ENCODE data around the gene VAT1L. TPM values are rescaled to one million over a fixed set of nuclear protein-coding genes. Genes with fewer than 3 reads are reported as not detected.

VAT1L gene
- total RNA-seq, 1 experiment from 2014 or later, result 19.1 TPM

DNA sequence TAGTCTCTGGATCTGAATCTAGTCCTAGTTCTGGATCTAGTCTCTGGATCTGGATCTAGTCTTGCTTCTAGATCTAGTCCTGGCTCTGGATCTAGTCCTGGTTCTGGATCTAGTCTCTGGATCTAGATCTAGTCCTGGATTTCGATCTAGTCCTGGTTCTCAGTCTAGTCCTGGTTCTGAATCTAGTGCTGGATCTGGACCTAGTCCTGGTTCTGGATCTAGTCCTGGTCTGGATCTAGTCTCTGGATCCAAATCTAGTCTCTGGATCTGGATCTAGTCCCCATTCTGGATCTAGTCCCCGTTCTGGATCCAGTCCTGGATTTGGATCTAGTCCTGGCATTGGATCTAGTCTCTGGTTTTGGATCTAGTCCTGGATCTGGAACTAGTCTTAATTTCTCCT, 29.9 kb upstream of the VAT1L start:
- TF ChIP-seq, protein P1, sequence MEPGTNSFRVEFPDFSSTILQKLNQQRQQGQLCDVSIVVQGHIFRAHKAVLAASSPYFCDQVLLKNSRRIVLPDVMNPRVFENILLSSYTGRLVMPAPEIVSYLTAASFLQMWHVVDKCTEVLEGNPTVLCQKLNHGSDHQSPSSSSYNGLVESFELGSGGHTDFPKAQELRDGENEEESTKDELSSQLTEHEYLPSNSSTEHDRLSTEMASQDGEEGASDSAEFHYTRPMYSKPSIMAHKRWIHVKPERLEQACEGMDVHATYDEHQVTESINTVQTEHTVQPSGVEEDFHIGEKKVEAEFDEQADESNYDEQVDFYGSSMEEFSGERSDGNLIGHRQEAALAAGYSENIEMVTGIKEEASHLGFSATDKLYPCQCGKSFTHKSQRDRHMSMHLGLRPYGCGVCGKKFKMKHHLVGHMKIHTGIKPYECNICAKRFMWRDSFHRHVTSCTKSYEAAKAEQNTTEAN (CRISPR knock-in tag; IDR thresholded peaks at IDR 0.05), result no peak
- TF ChIP-seq, protein P2, sequence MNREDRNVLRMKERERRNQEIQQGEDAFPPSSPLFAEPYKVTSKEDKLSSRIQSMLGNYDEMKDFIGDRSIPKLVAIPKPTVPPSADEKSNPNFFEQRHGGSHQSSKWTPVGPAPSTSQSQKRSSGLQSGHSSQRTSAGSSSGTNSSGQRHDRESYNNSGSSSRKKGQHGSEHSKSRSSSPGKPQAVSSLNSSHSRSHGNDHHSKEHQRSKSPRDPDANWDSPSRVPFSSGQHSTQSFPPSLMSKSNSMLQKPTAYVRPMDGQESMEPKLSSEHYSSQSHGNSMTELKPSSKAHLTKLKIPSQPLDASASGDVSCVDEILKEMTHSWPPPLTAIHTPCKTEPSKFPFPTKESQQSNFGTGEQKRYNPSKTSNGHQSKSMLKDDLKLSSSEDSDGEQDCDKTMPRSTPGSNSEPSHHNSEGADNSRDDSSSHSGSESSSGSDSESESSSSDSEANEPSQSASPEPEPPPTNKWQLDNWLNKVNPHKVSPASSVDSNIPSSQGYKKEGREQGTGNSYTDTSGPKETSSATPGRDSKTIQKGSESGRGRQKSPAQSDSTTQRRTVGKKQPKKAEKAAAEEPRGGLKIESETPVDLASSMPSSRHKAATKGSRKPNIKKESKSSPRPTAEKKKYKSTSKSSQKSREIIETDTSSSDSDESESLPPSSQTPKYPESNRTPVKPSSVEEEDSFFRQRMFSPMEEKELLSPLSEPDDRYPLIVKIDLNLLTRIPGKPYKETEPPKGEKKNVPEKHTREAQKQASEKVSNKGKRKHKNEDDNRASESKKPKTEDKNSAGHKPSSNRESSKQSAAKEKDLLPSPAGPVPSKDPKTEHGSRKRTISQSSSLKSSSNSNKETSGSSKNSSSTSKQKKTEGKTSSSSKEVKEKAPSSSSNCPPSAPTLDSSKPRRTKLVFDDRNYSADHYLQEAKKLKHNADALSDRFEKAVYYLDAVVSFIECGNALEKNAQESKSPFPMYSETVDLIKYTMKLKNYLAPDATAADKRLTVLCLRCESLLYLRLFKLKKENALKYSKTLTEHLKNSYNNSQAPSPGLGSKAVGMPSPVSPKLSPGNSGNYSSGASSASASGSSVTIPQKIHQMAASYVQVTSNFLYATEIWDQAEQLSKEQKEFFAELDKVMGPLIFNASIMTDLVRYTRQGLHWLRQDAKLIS (CRISPR knock-in tag; IDR thresholded peaks at IDR 0.05; ENCODE audit: borderline replicate concordance), result no peak
- TF ChIP-seq JUN (CRISPR knock-in tag; IDR thresholded peaks at IDR 0.05) (no peak), ZNF219 (CRISPR knock-in tag; IDR thresholded peaks at IDR 0.05; ENCODE audit: borderline replicate concordance) (no peak), JAZF1 (CRISPR knock-in tag; IDR thresholded peaks at IDR 0.05) (no peak), ZBTB21 (CRISPR knock-in tag; IDR thresholded peaks at IDR 0.05; ENCODE audit: borderline replicate concordance) (no peak), PRRX2 (CRISPR knock-in tag; IDR thresholded peaks at IDR 0.05) (no peak), GABPB1 (CRISPR knock-in tag; IDR thresholded peaks at IDR 0.05) (no peak), CBFB (CRISPR knock-in tag; IDR thresholded peaks at IDR 0.05; ENCODE audit: low read depth) (no peak), NR3C1 (CRISPR knock-in tag; conservative IDR thresholded peaks at IDR 0.05; ENCODE audit: low read depth) (no peak), GTF2I (CRISPR knock-in tag; conservative IDR thresholded peaks at IDR 0.05) (no peak), ZNF263 (CRISPR knock-in tag; IDR thresholded peaks at IDR 0.05; ENCODE audit: low read depth) (no peak), SMAD4 (CRISPR knock-in tag; IDR thresholded peaks at IDR 0.05) (no peak)
- TF ChIP-seq, protein P3, sequence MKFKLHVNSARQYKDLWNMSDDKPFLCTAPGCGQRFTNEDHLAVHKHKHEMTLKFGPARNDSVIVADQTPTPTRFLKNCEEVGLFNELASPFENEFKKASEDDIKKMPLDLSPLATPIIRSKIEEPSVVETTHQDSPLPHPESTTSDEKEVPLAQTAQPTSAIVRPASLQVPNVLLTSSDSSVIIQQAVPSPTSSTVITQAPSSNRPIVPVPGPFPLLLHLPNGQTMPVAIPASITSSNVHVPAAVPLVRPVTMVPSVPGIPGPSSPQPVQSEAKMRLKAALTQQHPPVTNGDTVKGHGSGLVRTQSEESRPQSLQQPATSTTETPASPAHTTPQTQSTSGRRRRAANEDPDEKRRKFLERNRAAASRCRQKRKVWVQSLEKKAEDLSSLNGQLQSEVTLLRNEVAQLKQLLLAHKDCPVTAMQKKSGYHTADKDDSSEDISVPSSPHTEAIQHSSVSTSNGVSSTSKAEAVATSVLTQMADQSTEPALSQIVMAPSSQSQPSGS (CRISPR knock-in tag; IDR thresholded peaks at IDR 0.05; ENCODE audit: borderline replicate concordance, low read depth), result no peak
- TF ChIP-seq, protein P4, sequence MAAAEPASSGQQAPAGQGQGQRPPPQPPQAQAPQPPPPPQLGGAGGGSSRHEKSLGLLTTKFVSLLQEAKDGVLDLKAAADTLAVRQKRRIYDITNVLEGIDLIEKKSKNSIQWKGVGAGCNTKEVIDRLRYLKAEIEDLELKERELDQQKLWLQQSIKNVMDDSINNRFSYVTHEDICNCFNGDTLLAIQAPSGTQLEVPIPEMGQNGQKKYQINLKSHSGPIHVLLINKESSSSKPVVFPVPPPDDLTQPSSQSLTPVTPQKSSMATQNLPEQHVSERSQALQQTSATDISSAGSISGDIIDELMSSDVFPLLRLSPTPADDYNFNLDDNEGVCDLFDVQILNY (CRISPR knock-in tag; IDR thresholded peaks at IDR 0.05), result no peak
- TF ChIP-seq, protein P5, sequence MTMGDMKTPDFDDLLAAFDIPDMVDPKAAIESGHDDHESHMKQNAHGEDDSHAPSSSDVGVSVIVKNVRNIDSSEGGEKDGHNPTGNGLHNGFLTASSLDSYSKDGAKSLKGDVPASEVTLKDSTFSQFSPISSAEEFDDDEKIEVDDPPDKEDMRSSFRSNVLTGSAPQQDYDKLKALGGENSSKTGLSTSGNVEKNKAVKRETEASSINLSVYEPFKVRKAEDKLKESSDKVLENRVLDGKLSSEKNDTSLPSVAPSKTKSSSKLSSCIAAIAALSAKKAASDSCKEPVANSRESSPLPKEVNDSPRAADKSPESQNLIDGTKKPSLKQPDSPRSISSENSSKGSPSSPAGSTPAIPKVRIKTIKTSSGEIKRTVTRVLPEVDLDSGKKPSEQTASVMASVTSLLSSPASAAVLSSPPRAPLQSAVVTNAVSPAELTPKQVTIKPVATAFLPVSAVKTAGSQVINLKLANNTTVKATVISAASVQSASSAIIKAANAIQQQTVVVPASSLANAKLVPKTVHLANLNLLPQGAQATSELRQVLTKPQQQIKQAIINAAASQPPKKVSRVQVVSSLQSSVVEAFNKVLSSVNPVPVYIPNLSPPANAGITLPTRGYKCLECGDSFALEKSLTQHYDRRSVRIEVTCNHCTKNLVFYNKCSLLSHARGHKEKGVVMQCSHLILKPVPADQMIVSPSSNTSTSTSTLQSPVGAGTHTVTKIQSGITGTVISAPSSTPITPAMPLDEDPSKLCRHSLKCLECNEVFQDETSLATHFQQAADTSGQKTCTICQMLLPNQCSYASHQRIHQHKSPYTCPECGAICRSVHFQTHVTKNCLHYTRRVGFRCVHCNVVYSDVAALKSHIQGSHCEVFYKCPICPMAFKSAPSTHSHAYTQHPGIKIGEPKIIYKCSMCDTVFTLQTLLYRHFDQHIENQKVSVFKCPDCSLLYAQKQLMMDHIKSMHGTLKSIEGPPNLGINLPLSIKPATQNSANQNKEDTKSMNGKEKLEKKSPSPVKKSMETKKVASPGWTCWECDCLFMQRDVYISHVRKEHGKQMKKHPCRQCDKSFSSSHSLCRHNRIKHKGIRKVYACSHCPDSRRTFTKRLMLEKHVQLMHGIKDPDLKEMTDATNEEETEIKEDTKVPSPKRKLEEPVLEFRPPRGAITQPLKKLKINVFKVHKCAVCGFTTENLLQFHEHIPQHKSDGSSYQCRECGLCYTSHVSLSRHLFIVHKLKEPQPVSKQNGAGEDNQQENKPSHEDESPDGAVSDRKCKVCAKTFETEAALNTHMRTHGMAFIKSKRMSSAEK (CRISPR knock-in tag; IDR thresholded peaks at IDR 0.05; ENCODE audit: borderline replicate concordance), result no peak
- TF ChIP-seq, protein P6, sequence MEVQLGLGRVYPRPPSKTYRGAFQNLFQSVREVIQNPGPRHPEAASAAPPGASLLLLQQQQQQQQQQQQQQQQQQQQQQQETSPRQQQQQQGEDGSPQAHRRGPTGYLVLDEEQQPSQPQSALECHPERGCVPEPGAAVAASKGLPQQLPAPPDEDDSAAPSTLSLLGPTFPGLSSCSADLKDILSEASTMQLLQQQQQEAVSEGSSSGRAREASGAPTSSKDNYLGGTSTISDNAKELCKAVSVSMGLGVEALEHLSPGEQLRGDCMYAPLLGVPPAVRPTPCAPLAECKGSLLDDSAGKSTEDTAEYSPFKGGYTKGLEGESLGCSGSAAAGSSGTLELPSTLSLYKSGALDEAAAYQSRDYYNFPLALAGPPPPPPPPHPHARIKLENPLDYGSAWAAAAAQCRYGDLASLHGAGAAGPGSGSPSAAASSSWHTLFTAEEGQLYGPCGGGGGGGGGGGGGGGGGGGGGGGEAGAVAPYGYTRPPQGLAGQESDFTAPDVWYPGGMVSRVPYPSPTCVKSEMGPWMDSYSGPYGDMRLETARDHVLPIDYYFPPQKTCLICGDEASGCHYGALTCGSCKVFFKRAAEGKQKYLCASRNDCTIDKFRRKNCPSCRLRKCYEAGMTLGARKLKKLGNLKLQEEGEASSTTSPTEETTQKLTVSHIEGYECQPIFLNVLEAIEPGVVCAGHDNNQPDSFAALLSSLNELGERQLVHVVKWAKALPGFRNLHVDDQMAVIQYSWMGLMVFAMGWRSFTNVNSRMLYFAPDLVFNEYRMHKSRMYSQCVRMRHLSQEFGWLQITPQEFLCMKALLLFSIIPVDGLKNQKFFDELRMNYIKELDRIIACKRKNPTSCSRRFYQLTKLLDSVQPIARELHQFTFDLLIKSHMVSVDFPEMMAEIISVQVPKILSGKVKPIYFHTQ (CRISPR knock-in tag; IDR thresholded peaks at IDR 0.05), result no peak
- TF ChIP-seq, protein P7, sequence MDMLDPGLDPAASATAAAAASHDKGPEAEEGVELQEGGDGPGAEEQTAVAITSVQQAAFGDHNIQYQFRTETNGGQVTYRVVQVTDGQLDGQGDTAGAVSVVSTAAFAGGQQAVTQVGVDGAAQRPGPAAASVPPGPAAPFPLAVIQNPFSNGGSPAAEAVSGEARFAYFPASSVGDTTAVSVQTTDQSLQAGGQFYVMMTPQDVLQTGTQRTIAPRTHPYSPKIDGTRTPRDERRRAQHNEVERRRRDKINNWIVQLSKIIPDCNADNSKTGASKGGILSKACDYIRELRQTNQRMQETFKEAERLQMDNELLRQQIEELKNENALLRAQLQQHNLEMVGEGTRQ (CRISPR knock-in tag; IDR thresholded peaks at IDR 0.05), result no peak
- Mint-ChIP-seq H3K4me3 (no peak overlapping the region), H3K27ac (no peak overlapping the region), H3K4me1 (no peaks in the 10 kb centered on the region), H3K27me3 (ENCODE audit: low read depth) (no peaks in the 10 kb centered on the region; the same call in 1 of the 2 replicates), H3K9me3 (peaks cover 5% of the 10 kb centered on the region), H3K36me3 (no peaks in the 10 kb centered on the region)
- no peak for DNase-seq (ENCODE audit: low spot score)
- ChIA-PET POLR2A (no interaction called here), CTCF (no interaction called here)
- ATAC-seq, result no peak
